ENCODE results near the gene FOXL3.

The FOXL3 gene

DNA sequence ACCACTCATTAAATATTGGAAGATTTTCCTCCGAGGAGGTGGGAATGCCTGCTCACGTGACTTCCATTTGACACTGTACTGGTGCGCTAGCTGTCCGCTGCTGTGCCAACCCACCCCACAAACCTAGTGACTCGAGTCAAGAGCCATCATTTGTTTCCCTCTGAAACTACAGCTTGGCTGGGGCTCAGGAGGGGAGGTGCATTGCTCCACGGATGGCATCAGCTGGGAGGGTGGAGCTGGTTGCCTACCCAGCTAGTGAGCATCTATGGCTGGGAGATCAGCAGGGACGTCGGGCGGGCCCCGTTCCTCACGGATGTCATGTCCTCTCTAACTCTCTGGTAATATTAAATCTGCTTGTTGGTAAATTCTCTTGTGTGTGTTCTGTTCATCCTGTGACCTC lies 9.5 kb upstream of the FOXL3 start:
- no peak for DNase-seq (ENCODE audit: low read depth)
- no peak overlapping the region for H3K4me3 ChIP-seq (ENCODE audit: low read depth, low read length)
- in situ Hi-C loops (cut with HindIII; ENCODE audit: low sequenced_read_pairs): no loop called here
- TF ChIP-seq, protein P1, sequence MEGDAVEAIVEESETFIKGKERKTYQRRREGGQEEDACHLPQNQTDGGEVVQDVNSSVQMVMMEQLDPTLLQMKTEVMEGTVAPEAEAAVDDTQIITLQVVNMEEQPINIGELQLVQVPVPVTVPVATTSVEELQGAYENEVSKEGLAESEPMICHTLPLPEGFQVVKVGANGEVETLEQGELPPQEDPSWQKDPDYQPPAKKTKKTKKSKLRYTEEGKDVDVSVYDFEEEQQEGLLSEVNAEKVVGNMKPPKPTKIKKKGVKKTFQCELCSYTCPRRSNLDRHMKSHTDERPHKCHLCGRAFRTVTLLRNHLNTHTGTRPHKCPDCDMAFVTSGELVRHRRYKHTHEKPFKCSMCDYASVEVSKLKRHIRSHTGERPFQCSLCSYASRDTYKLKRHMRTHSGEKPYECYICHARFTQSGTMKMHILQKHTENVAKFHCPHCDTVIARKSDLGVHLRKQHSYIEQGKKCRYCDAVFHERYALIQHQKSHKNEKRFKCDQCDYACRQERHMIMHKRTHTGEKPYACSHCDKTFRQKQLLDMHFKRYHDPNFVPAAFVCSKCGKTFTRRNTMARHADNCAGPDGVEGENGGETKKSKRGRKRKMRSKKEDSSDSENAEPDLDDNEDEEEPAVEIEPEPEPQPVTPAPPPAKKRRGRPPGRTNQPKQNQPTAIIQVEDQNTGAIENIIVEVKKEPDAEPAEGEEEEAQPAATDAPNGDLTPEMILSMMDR (IDR thresholded peaks at IDR 0.05; ENCODE audit: low read depth, low read length, missing control alignments): no peak

DNA sequence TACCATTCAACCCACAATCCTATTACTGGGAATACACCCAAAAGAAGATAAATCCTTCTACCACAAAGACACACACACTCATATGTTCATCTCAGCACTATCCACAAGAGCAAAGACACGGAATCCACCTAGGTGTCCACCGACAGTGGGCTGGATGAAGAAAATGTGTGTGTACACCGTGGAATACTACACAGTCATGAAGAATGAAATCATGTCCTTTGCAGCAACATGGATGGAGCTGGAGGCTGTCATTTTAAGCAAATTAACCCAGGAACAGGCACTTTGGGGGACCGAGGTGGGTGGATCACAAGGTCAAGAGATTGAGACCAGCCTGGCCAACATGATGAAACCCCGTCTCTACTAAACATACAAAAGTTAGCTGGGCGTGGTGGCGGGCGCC lies 8.3 kb upstream of the FOXL3 start:
- H3K4me3 ChIP-seq (ENCODE audit: low read depth, low read length): no peak overlapping the region
- DNase-seq (ENCODE audit: low read depth): no peak
- in situ Hi-C loops (cut with HindIII; ENCODE audit: low sequenced_read_pairs): no loop called here
- TF ChIP-seq, protein P1 (IDR thresholded peaks at IDR 0.05; ENCODE audit: low read depth, low read length, missing control alignments): no peak

GRCh38 chr7:282621-283020 lies 7.3 kb upstream of the FOXL3 start:
- TF ChIP-seq, protein P1 (IDR thresholded peaks at IDR 0.05; ENCODE audit: low read depth, low read length, missing control alignments): no peak
- no peak overlapping the region for H3K4me3 ChIP-seq (ENCODE audit: low read depth, low read length)
- DNase-seq (ENCODE audit: low read depth): no peak
- in situ Hi-C loops (cut with HindIII; ENCODE audit: low sequenced_read_pairs): no loop called here

DNA sequence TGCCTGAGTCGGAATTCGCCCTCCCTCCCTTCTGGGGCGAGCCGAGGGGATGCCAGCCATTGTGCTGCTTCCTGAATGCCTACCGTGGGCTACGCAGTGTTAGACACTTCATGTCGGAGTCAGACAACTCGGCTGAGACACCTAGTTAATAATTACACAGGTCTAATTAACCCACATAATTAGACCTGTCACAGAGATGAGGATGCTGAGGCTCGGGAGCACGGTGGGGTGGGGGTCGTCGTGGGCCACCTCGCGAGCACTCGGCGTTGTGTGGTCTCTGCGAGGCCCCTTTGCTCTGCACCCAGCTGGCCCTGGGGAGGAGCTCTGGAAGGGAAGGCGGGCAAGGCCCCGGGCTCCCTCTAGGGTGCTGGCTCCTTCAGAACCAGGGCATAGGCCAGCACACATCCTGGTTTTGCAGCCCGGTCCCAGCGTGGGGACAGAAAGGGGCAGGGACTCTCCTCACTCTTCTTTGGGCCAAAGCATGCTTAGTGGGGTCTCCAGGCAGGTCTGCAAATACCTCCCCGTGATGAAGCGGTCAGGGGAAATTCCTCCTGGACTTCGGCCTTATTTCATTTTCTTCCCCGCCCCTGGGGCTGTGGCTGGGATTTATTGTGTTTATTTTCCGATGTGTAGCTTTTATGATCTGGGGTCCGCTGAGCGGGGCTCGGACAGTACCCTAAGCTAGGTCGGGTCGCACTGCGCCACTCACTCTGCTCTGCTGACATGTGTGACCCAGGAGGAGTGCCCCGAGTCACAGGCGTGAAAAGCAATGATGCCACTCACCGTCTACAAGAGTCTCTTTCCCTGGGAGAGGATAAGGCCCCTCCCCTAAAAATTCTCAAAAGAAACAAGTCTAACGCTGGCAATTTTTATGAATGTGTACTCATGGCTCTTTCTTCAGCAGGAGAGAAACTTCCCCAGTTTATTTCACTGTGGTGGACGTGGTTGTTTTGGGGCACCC lies 4.9 kb upstream of the FOXL3 start:
- TF ChIP-seq, protein P1 (IDR thresholded peaks at IDR 0.05; ENCODE audit: low read depth, low read length, missing control alignments): no peak
- H3K4me3 ChIP-seq (ENCODE audit: low read depth, low read length): no peak overlapping the region
- DNase-seq (ENCODE audit: low read depth): no peak
- in situ Hi-C loops (cut with HindIII; ENCODE audit: low sequenced_read_pairs): no loop called here

DNA sequence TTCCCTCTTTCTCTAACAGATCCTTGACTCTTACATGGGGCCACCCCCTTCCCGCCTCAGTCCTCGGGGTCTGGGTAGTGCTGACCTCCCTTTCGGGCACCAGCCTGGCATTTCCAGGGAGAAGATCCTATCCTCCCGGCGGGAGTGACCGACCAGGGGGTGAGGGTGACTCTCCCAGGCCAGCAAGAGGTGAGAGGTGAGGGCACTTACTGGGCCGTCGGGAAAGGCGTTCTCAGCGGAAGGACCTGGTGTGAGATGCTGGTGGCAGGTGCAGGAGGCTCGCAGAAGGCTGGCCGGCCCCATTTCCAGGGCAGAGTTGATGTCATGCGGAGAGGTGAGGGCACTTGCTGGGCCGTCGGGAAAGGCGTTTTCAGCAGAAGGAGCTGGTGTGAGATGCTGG lies 4.2 kb upstream of the FOXL3 start:
- no peak for DNase-seq (ENCODE audit: low read depth)
- TF ChIP-seq, protein P1 (IDR thresholded peaks at IDR 0.05; ENCODE audit: low read depth, low read length, missing control alignments): no peak
- no peak overlapping the region for H3K4me3 ChIP-seq (ENCODE audit: low read depth, low read length)
- in situ Hi-C loops (cut with HindIII; ENCODE audit: low sequenced_read_pairs): no loop called here

DNA sequence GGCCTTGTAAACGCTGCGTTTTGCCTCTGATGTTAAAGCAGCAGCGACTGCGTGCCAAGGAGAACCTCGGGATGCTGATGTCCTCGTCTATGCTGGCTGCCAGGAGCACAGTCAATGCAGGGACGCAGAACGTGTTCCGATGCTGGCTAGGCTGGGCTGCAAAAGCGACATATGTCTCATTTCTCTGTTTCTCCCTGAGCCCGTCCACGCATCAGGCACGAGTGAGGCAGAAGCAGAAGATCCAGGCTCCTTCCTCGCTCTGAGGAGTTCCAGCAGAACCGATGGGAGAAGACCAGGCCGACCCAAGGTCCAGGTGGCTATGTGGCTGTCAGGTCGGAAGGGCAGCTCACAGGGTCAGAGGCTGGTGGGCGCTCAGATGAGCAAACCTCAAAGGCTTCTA lies 3.7 kb upstream of the FOXL3 start:
- no peak overlapping the region for H3K4me3 ChIP-seq (ENCODE audit: low read depth, low read length)
- TF ChIP-seq, protein P1 (IDR thresholded peaks at IDR 0.05; ENCODE audit: low read depth, low read length, missing control alignments): no peak
- DNase-seq (ENCODE audit: low read depth): no peak
- in situ Hi-C loops (cut with HindIII; ENCODE audit: low sequenced_read_pairs): no loop called here
